ENCODE results near the gene PEX14. TPM values are rescaled to one million over a fixed set of nuclear protein-coding genes. Genes with fewer than 3 reads are reported as not detected.
A peak's percentile ranks its signal among the peaks of the same experiment; 100 is the strongest.

Gene PEX14
- total and polyA plus RNA-seq, 9 of the 15 experiments (the other 6 are each of a cell fraction or from before 2014, with no cell fraction given), result 2.6 to 45.7 (median 22.7) TPM

- no peak for TF ChIP-seq WHSC1 (IDR thresholded peaks at IDR 0.05; ENCODE audit: low read length)
- TF ChIP-seq, protein P1, sequence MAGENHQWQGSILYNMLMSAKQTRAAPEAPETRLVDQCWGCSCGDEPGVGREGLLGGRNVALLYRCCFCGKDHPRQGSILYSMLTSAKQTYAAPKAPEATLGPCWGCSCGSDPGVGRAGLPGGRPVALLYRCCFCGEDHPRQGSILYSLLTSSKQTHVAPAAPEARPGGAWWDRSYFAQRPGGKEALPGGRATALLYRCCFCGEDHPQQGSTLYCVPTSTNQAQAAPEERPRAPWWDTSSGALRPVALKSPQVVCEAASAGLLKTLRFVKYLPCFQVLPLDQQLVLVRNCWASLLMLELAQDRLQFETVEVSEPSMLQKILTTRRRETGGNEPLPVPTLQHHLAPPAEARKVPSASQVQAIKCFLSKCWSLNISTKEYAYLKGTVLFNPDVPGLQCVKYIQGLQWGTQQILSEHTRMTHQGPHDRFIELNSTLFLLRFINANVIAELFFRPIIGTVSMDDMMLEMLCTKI (IDR thresholded peaks at IDR 0.05; ENCODE audit: partially characterized antibody), result no peak
- TF ChIP-seq THRAP3 (IDR thresholded peaks at IDR 0.05; ENCODE audit: borderline replicate concordance), result no peak
- TF ChIP-seq RBBP5 (IDR thresholded peaks at IDR 0.05; ENCODE audit: borderline replicate concordance, insufficient read depth, low read length, poor library complexity, severe bottlenecking), result no peak
- no peak for TF ChIP-seq SAFB2 (IDR thresholded peaks at IDR 0.05; ENCODE audit: borderline replicate concordance, low read depth, low read length, severe bottlenecking)
- TF ChIP-seq ZNF318 (IDR thresholded peaks at IDR 0.05; ENCODE audit: borderline replicate concordance in 1 of 2, low read depth in 1 of 2), result no peak
- no peak for TF ChIP-seq RBM17 (IDR thresholded peaks at IDR 0.05; ENCODE audit: borderline replicate concordance, low read depth, low read length)
- no peak for TF ChIP-seq POLR2B (IDR thresholded peaks at IDR 0.05; ENCODE audit: low read depth, partially characterized antibody)
- no peak for TF ChIP-seq ZNF696 (CRISPR knock-in tag; conservative IDR thresholded peaks at IDR 0.05)
- 0 out of 2 replicates have a peak, but pooled peaks have one; percentile 19 for TF ChIP-seq ZBTB12 (CRISPR knock-in tag; IDR thresholded peaks at IDR 0.05)
- no peak for TF ChIP-seq MAFG (tag; conservative IDR thresholded peaks at IDR 0.05)
- TF ChIP-seq HMG20B (CRISPR knock-in tag; IDR thresholded peaks at IDR 0.05), result no peak
- no peak for TF ChIP-seq HMGN3 (IDR thresholded peaks at IDR 0.05; ENCODE audit: borderline replicate concordance, extremely low read depth, insufficient read length, low read depth, low read length)
- no peak for TF ChIP-seq GTF2F1 (IDR thresholded peaks at IDR 0.05; ENCODE audit: low read depth, low read length)
- TF ChIP-seq CXXC5 (CRISPR knock-in tag; IDR thresholded peaks at IDR 0.05), result peak; percentile 22; the same call in 1 of the 2 replicates
- no peak for TF ChIP-seq HNRNPH1 (optimal IDR thresholded peaks at IDR 0.05; ENCODE audit: low read depth, low read length)
Observed at GRCh38 chr1:10679496-10680220, 204.9 kb downstream of the PEX14 start (continued).
